Memory B cell (primary cell): ENCODE measurements around the gene EHMT1.

ENCODE experiments used
- ATAC-seq: fragments of 150-1000 bp; cut with Tn5 transposase; 2 replicates; pipeline ENCODE4 v1.10.0; 2021; ENCODE audit warnings: low read depth, mild to moderate bottlenecking, moderate library complexity
- DNase-seq, 2 donors: peaks; one replicate each; pipeline ENCODE4 v3.0.0; 2022; ENCODE audit warnings: low spot score in 2 of 2
- H3K27ac Mint-ChIP-seq: one replicate; pipeline ENCODE4 v1.8.0; 2022; ENCODE audit warnings: mild to moderate bottlenecking, moderate library complexity, mixed read lengths
- H3K27me3 Mint-ChIP-seq: one replicate; pipeline ENCODE4 v1.8.0; 2022; ENCODE audit warnings: mixed read lengths
- H3K36me3 Mint-ChIP-seq: one replicate; pipeline ENCODE4 v1.8.0; 2022; ENCODE audit warnings: mild to moderate bottlenecking, mixed read lengths
- H3K4me1 Mint-ChIP-seq: one replicate; pipeline ENCODE4 v1.8.0; 2022; ENCODE audit warnings: mixed read lengths
- H3K4me3 Mint-ChIP-seq: one replicate; pipeline ENCODE4 v1.8.0; 2022; ENCODE audit warnings: mild to moderate bottlenecking, moderate library complexity, mixed read lengths
- H3K9me3 Mint-ChIP-seq: one replicate; pipeline ENCODE4 v1.8.0; 2022; ENCODE audit warnings: mixed read lengths

EHMT1 gene

DNA sequence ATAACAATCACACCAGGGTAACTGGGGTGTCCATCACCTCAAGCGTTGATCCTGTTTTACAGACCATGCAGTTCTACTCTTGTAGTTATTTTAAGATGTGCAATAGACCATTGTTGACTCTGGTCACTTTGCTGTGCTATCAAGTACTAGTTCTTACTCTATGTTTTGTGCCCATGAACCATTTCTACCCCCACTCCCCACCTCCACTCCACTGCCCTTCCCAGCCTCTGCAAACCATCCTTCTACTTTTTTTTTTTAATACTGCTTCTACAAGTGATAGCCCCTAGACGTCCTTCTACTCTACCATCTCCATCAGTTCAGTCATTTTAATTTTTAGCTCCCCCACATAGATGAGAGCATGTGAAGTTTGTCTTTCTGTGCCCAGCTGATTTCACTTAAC, 38.8 kb downstream of the EHMT1 start:
- DNase-seq, result no peak
- H3K4me3 Mint-ChIP-seq, result no peak overlapping the region
- peak overlapping the region; percentile 29 for H3K27ac Mint-ChIP-seq
- H3K9me3 Mint-ChIP-seq, result no peaks in the 10 kb centered on the region
- H3K36me3 Mint-ChIP-seq, result peaks cover 10% of the 10 kb centered on the region
- no peak for ATAC-seq
- peaks cover 16% of the 10 kb centered on the region for H3K4me1 Mint-ChIP-seq
- no peaks in the 10 kb centered on the region for H3K27me3 Mint-ChIP-seq

DNA sequence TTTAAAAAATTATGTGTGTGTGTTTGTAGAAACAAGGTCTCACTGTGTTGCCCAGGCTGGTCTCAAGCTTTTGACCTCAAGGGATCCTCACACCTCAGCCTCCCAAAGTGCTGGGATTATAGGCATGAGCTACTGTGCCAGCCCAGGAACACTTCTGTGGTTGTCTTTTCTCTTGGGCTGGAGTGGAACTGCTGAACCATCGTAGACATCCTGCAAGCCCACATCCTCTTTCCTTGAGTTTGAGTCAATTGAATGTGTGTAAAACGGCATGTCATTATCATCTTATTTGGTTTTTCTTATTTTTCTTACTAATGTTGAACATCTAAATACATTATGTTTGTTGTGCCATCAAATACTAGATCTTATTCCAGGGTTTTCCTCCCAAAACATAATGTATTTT, 40.0 kb downstream of the EHMT1 start:
- Mint-ChIP-seq H3K27me3 (no peaks in the 10 kb centered on the region), H3K4me3 (no peak overlapping the region), H3K36me3 (peaks cover 14% of the 10 kb centered on the region), H3K9me3 (no peaks in the 10 kb centered on the region), H3K27ac (no peak overlapping the region), H3K4me1 (peaks cover 20% of the 10 kb centered on the region)
- DNase-seq, result no peak
- no peak for ATAC-seq

DNA sequence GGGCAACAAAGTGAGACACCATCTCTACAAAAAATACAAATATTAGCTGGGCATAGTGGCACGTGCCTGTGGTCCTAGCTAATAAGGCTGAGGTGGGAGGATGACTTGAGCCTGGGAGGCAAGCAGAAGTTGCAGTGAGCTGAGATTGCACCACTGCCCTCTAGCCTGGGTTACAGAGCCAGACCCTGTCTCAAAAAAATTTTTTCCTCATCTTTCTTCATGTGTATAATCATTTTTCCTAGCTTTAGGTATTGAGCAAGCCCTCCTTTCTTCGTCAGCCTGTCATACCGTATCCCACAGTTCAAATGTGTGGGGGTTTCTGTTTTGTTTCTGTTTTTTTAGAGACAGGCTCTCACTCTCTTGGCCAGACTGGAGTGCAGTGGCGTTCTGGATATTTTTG, 41.3 kb downstream of the EHMT1 start:
- H3K27ac Mint-ChIP-seq, result no peak overlapping the region
- no peak for DNase-seq
- H3K4me3 Mint-ChIP-seq, result no peak overlapping the region
- H3K36me3 Mint-ChIP-seq, result peaks cover 17% of the 10 kb centered on the region
- no peaks in the 10 kb centered on the region for H3K9me3 Mint-ChIP-seq
- peaks cover 24% of the 10 kb centered on the region for H3K4me1 Mint-ChIP-seq
- no peak for ATAC-seq
- H3K27me3 Mint-ChIP-seq, result no peaks in the 10 kb centered on the region

DNA sequence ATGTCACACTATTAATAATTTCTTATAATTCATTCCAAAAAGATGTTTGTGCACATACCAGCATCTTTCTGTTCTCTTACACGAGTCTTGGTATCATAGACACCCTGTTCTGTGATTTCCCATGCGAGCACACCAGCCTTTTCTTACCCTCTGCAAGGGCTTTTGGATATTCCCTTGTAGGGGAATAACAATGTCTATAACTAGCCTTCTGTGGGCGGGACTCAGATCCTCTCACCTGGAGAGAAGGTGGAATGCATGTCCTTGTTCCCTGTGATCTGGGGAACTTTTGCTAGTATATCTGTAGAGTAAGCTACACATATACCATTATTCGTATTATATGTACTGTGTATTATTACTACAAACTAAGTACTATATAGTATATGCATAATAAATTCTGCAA, 44.8 kb downstream of the EHMT1 start:
- Mint-ChIP-seq H3K4me1 (peaks cover 31% of the 10 kb centered on the region), H3K27ac (no peak overlapping the region), H3K27me3 (no peaks in the 10 kb centered on the region), H3K4me3 (no peak overlapping the region), H3K9me3 (no peaks in the 10 kb centered on the region), H3K36me3 (peaks cover 9% of the 10 kb centered on the region)
- no peak for DNase-seq
- ATAC-seq, result no peak

DNA sequence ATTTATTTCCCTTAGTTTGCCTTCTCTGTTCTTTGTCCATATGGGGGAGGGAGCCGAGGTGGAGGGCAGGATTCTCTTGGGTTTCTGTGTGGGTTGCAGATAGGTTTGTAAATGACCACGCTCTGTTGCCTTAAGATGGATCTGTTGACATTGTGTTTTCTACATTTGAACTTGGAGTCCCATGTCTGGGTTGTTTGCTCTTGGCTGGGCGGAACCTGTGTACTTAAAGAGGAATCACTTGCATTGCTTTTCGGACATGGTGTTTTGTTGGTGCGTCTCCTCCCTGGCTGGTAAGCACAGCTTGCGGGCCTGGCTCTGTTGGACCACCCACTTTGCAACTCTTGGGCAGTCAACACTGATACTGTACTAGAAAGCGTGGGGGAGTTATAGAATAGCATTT, 45.9 kb downstream of the EHMT1 start:
- no peaks in the 10 kb centered on the region for H3K9me3 Mint-ChIP-seq
- peak overlapping the region; percentile 60 for H3K27ac Mint-ChIP-seq
- no peaks in the 10 kb centered on the region for H3K27me3 Mint-ChIP-seq
- peaks cover 33% of the 10 kb centered on the region for H3K4me1 Mint-ChIP-seq
- H3K36me3 Mint-ChIP-seq, result peaks cover 16% of the 10 kb centered on the region
- ATAC-seq (no peak), DNase-seq (no peak)
- H3K4me3 Mint-ChIP-seq, result no peak overlapping the region

DNA sequence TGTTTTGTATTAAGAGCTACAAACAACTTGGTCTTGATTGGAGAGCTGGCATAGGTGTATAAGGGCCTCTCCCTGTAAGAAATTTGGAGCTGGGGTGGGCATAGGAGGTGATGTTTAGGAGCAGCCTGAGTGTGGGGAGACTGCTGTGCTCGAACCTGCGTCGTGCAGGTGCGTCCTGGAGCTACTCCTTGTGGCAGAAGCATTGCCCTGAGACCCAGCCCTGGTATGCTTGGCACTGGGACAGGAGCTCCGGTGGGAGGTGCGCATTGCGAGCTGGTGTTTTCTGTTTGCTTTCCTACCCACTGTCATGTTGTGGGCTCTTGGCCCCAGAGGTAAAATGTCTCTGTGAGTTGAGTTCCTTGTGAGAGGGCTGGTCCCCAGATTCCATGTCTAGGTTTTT, 46.4 kb downstream of the EHMT1 start:
- Mint-ChIP-seq H3K4me1 (peaks cover 36% of the 10 kb centered on the region), H3K9me3 (no peaks in the 10 kb centered on the region), H3K27ac (no peak overlapping the region), H3K36me3 (peaks cover 18% of the 10 kb centered on the region), H3K4me3 (no peak overlapping the region), H3K27me3 (no peaks in the 10 kb centered on the region)
- ATAC-seq (no peak), DNase-seq (no peak)

DNA sequence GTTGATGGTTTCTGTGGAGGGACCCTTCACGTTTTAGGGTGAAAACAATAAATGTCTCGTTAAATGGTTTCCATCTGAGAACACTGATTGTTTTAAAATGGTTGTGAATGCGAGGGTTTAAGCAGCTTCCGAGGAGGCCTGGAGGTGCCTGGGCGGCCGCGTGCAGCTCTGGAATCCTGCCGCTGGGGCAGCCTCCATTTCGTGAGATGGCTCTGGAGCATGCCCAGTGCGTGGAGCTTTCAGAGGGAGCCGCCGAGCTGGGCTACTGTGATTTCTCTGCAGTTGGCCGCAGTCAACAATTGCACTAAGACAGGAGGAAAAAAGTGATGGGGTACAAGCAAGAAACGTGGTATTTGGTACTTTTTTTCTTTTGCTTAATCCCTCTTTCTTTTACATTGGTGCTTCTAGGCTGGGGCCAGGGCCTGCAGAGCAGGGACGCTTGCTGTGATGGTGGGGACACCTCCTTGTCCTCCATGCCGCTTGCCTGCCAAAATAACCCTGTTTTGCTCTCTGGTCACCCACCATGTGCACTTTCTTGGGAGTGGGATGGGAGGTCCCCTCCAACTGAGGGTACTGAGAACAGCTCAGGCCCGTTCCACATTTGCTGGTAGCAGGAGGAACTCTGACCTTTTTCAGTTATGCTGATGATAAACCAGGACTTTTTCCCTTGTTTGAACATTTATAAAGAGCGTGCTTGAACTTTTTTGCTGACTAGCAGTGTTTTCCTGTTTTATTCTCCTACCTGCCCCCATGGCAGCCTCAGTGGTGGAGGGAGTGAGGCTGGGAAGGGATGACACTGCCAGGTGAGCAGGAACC, 47.1 kb downstream of the EHMT1 start:
- Mint-ChIP-seq H3K36me3 (peaks cover 21% of the 10 kb centered on the region), H3K4me3 (no peak overlapping the region), H3K27ac (no peak overlapping the region), H3K4me1 (peaks cover 39% of the 10 kb centered on the region), H3K9me3 (no peaks in the 10 kb centered on the region), H3K27me3 (no peaks in the 10 kb centered on the region)
- ATAC-seq (no peak), DNase-seq (no peak)

DNA sequence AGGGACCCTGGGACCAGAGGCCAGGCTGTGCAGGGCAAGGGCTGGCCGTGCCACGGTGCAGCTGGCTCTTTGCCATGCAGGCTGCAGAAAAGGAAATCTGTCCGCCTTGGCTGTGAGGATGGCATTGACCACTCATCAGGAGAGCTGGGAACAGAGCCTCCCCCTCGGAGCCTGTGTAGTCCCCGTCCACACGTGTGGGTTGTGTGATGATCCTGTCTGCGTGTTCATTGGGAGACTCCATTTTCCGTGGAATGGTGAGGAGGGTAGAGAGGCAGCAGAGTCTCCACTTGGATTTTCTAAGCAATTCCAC, 47.7 kb downstream of the EHMT1 start:
- no peaks in the 10 kb centered on the region for H3K27me3 Mint-ChIP-seq
- H3K4me1 Mint-ChIP-seq, result peaks cover 39% of the 10 kb centered on the region
- no peaks in the 10 kb centered on the region for H3K9me3 Mint-ChIP-seq
- H3K36me3 Mint-ChIP-seq, result peaks cover 21% of the 10 kb centered on the region
- H3K4me3 Mint-ChIP-seq, result no peak overlapping the region
- DNase-seq (no peak), ATAC-seq (no peak)
- H3K27ac Mint-ChIP-seq, result no peak overlapping the region

DNA sequence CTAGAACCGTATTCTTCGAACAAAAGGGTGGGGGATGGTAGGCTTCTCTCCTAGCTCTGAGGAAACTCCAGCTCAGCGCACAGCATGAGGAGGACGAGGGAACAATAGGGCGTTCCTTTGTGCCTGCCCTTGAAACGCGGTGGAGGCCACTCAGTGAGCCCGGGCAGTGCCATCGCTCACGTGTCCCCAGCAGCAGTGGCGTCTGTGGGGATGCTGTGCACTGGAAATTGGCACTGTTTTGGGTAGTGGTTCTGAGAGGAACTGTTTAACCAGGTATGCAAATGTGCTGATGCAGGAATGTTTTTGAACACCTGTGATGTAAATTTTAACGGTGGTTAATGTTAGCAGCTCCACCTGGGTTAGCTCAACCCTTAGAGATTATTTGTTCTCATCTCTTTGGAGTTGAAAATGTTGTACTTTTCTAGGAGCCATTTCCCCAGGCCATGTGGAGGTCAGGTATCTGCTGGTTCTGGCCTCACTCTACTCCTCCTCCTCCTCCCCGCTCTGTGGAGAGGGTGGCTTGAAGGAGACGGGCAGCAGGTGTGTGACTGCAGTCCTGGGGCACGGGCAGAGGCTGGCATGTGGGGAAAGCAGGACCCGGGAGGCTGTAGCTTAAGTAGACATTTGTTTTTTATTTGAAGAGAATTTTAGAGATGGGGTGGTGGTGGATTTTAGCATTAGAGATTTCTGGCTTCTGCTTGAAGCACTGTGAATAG, 48.3 kb downstream of the EHMT1 start:
- Mint-ChIP-seq H3K36me3 (peaks cover 21% of the 10 kb centered on the region), H3K9me3 (no peaks in the 10 kb centered on the region), H3K4me1 (peaks cover 39% of the 10 kb centered on the region), H3K4me3 (peak overlapping the region; percentile 40), H3K27me3 (no peaks in the 10 kb centered on the region), H3K27ac (peak overlapping the region; percentile 67)
- peak; percentile 92 for ATAC-seq
- DNase-seq, result peak in 1 of 2 donors; percentile 21

DNA sequence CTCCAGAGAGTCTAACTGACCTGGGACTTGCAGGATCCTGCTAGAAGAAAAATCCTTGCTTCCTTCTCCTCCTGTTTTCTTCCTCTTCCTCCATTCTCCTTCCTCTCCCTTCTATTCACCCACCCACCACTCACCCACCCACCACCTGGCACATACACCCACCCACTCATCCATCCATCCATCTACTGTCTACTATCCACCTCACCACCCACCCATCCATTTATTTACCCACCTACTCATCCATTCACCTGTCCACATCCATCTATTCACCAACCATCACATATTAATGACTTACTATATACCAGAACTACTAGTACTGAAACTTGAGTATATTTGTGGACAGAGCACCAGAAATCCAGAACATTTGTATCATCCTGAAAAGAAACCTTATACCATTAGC, 49.4 kb downstream of the EHMT1 start:
- no peaks in the 10 kb centered on the region for H3K9me3 Mint-ChIP-seq
- H3K4me1 Mint-ChIP-seq, result peaks cover 40% of the 10 kb centered on the region
- DNase-seq (no peak), ATAC-seq (no peak)
- no peak overlapping the region for H3K4me3 Mint-ChIP-seq
- H3K27ac Mint-ChIP-seq, result peak overlapping the region; percentile 67
- H3K36me3 Mint-ChIP-seq, result peaks cover 18% of the 10 kb centered on the region
- no peaks in the 10 kb centered on the region for H3K27me3 Mint-ChIP-seq

DNA sequence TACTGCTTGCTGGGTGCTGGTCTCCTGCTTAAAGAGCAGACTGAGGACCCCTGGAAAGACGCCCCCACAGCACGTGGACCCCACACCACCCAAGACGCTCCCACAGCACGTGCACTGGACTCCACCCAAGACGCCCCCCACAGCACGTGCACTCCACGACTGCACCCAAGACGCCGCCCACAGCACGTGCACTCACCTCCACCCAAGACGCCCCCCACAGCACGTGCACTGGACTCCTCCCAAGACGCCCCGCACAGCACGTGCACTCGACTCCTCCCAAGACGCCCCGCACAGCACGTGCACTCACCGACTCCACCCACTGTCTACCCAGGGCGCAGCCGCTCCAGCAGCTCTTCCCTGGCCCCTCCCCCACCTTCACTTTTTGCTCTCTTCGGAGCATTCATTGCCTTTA, 50.5 kb downstream of the EHMT1 start:
- H3K27me3 Mint-ChIP-seq, result no peaks in the 10 kb centered on the region
- H3K4me3 Mint-ChIP-seq, result no peak overlapping the region
- H3K27ac Mint-ChIP-seq, result no peak overlapping the region
- peaks cover 17% of the 10 kb centered on the region for H3K36me3 Mint-ChIP-seq
- H3K4me1 Mint-ChIP-seq, result peaks cover 45% of the 10 kb centered on the region
- no peak for DNase-seq
- no peaks in the 10 kb centered on the region for H3K9me3 Mint-ChIP-seq
- no peak for ATAC-seq

DNA sequence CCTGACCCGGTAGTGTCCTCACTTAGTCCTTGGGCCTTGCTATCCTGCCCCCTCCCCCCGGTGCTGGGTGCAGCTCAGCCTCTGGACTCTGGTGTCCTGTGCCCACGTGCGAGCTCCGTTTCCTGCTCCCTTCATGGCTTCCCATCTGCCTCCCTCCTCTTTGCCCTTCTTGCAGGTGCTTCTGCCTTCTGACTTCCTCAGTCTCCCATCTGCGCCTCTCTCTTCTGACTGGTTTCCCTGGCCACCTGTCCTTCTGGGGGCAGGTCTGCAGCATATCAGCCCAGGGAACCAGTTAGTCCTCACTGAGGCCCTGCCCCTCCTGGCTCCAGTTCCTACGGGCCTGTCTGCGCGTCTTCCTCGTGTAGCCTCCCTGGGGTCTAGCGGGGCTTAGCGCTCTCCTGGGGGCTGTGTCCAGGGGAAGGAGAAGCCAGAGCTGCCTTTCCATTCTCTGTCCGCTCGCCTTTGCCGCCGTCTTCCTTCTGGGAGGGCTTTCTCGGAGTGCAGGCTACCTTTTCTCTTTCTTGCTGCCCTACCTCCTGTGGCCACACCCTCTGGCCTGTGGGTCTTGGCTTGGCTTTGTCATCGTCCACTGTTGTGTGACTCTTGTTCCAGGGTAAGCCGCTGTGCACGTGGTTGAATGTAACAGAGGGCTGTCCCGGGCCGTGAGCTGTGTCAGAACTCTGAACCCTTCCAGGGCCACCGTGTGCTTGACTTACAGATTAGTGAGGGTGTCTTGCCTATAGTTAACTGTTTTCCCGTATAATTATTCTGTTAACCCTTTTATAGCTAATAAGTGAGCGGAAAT, 51.8 kb downstream of the EHMT1 start:
- Mint-ChIP-seq H3K27ac (peak overlapping the region; percentile 12), H3K27me3 (no peaks in the 10 kb centered on the region), H3K9me3 (no peaks in the 10 kb centered on the region), H3K4me3 (no peak overlapping the region), H3K36me3 (peaks cover 14% of the 10 kb centered on the region), H3K4me1 (peaks cover 44% of the 10 kb centered on the region)
- DNase-seq (no peak), ATAC-seq (no peak)

DNA sequence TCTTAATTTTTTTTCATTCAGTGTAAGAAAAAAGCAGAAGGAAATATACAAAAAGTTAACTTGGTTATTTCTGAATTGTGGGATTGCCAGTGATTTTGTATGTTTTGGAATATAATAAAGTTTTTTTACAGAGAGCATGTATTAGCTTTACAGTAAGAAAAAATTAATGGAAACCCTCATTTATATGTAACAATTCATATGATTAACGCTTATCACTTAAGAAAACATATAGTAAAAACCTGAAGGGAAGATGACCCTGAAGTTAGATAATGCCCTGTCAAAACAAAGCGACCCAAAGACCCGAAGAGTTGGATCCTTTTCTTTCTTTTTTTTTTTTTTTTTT, 52.4 kb downstream of the EHMT1 start:
- ATAC-seq (no peak), DNase-seq (no peak)
- Mint-ChIP-seq H3K4me3 (no peak overlapping the region), H3K9me3 (no peaks in the 10 kb centered on the region), H3K36me3 (peaks cover 14% of the 10 kb centered on the region), H3K27me3 (no peaks in the 10 kb centered on the region), H3K27ac (peak overlapping the region; percentile 12), H3K4me1 (peaks cover 44% of the 10 kb centered on the region)

DNA sequence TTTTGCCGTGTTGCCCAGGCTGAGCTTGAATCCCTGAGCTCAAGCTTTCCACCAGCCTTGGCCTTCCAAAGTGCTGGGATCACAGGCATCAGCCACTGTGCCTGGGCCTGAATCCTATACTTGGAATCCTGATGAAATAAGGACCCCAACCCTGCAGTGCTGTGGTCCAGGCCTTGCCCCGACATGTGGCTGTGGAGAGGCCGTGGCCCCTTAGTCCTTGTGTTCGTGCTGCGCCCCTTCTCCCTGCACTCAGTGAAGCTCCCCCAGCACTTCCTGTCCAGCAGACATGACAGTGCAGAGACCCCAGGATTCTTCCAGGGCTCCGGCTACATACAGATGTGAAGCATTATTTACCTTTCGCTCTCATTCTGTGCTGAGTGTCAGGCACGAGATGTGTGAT, 52.9 kb downstream of the EHMT1 start:
- H3K36me3 Mint-ChIP-seq, result peaks cover 14% of the 10 kb centered on the region
- no peak overlapping the region for H3K27ac Mint-ChIP-seq
- H3K4me3 Mint-ChIP-seq, result no peak overlapping the region
- peaks cover 41% of the 10 kb centered on the region for H3K4me1 Mint-ChIP-seq
- ATAC-seq, result no peak
- no peak for DNase-seq
- no peaks in the 10 kb centered on the region for H3K9me3 Mint-ChIP-seq
- no peaks in the 10 kb centered on the region for H3K27me3 Mint-ChIP-seq
